NCI-H2029 (cell line): ENCODE results near the gene ARHGAP40.

Source experiments
- DNase-seq: peaks from one replicate; lab custom pipeline; 2025; lab: John Stamatoyannopoulos, UW

ARHGAP40 gene

DNA sequence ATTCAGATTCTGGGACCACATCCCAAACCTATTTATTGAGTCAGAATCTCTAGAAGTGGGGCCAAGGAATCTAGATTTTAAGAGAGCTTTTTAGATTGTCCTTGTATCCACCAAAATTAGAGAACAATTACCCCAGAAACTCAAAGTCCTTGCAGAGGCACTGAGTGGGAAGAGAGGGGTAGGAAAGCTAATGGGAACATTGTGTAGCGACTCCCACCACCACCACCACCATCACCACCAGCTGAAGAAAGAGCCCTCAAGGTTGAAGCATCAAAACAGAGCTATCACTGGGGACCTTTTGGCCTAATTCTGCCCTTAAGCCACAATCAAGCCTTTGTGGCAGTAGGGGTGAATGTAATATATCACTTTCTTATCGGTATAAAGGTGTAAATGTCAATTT, 83.7 kb downstream of the ARHGAP40 start:
- DNase-seq: no peak

- no peak for DNase-seq
These were observed 84.4 kb downstream of the ARHGAP40 start for GRCh38 chr20:38685853-38686473.

DNA sequence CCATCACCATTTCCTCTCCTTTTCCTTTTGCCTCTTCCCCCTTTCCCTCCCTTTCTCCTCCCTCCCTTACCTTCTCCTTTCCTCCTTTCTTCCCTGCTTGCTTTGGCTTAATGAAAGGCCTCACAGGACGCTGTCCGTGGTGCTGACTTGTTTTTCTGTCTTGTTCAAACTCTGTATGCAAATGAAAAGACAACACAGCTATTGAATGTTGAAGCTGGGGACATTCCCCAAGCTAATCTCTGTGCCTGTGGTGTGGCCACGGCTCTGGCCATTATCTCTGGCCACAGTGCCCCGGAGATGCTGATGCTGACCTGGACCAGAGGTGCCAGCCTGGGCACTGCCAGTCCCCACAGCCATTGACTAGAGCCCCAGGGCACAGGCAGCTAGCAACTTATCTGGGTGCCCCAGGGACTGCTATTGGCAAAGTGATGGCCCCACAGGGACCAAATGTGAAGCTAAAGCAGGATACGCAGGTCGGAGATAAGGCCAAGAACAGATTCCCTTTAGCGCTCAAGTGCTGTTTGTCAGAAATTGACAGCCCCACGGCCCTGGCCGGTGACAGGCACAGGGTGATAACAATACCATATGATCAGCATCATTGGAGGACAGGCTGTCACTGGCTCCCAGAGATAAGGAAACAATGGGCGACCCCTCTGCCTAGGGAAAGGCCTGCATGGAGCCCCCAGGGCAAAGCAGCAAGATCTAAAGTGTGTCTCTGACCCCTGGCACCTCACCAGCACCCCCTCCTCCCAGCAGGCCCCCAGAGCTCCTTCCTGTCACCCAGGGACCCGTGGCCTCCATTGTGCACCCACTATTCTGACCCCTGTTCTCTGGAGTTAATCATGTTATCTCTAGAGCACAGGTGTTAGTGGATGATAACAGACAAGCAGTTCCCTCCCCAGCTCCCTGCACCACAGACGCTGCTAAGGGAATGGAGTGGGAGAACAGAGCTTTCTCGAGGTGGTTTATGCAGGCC, 91.1 kb downstream of the ARHGAP40 start:
- DNase-seq: no peak

- DNase-seq: no peak
These were observed 95.7 kb downstream of the ARHGAP40 start for GRCh38 chr20:38697306-38697705.

- no peak for DNase-seq
These were observed 96.9 kb downstream of the ARHGAP40 start for GRCh38 chr20:38698541-38698940.

- no peak for DNase-seq
These were observed 98.5 kb downstream of the ARHGAP40 start for GRCh38 chr20:38700141-38700540.
